Panc1 (cell line): ENCODE results near the gene SRXN1. TPM values are rescaled to one million over a fixed set of nuclear protein-coding genes. Genes with fewer than 3 reads are reported as not detected.

Experiments
- ATAC-seq: fragments of 200-7000 bp; cut with Tn5 transposase; 2 replicates; pipeline ENCODE4 v1.9.1; 2020; ENCODE audit warnings: mild to moderate bottlenecking, moderate library complexity
- BruUV-seq: library from RNA; stranded (reverse); fragments of 400-500 nt; replicated peaks from 2 replicates; lab custom pipeline; 2021; lab: Mats Ljungman, UMichigan
- CTCF ChIA-PET: fragments of 300-600 bp; sonication (Branson Sonifier 250); formaldehyde crosslinking; loops from one replicate; lab custom pipeline; 2022; ENCODE audit warnings: antibody characterized with exemption; lab: Charles Lee
- POLR2A ChIA-PET: fragments of 300-600 bp; sonication (Branson Sonifier 250); formaldehyde crosslinking; loops from one replicate; lab custom pipeline; 2022; ENCODE audit warnings: antibody characterized with exemption; lab: Charles Lee
- DNase-seq: peaks from one replicate; pipeline ENCODE4 v3.0.0-alpha.2; 2010; ENCODE audit warnings: low read depth, low spot score
- H3K27ac ChIP-seq: 2 replicates; pipeline ENCODE4 v1.5.1; 2011; ENCODE audit warnings: mild to moderate bottlenecking, low read length, inconsistent platforms
- H3K27me3 ChIP-seq: fragments of 200-500 bp; sonication (Bioruptor generic); 2 replicates; pipeline ENCODE4 v1.6.0; 2014; ENCODE audit warnings: low read length, inconsistent platforms; ENCODE audit not compliant: control insufficient read depth, insufficient read depth
- H3K36me3 ChIP-seq: fragments of 200-500 bp; sonication (Bioruptor generic); 2 replicates; pipeline ENCODE4 v1.5.1; 2014; ENCODE audit warnings: inconsistent platforms, mild to moderate bottlenecking, low read length, moderate library complexity; ENCODE audit not compliant: control insufficient read depth, insufficient read depth
- H3K4me1 ChIP-seq: 2 replicates; pipeline ENCODE4 v1.5.1; 2011; ENCODE audit warnings: inconsistent platforms, mild to moderate bottlenecking, low read length, moderate library complexity; ENCODE audit not compliant: control insufficient read depth, insufficient read depth
- H3K4me3 ChIP-seq, 2 experiments: 2 replicates each; pipeline ENCODE4 v1.5.1; 2011 to 2012; ENCODE audit warnings: low read depth in 2 of 2, low read length in 2 of 2, mild to moderate bottlenecking in 2 of 2, inconsistent platforms in 1 of 2, moderate library complexity in 1 of 2
- H3K9me3 ChIP-seq: fragments of 200-500 bp; sonication (Bioruptor generic); 2 replicates; pipeline ENCODE4 v1.5.1; 2014; ENCODE audit warnings: low read depth, mild to moderate bottlenecking, inconsistent platforms, low read length, moderate library complexity; ENCODE audit not compliant: control insufficient read depth, insufficient read depth
- POLR2AphosphoS5 ChIP-seq: IDR thresholded peaks from 2 replicates; pipeline ENCODE4 v1.6.1; 2012; ENCODE audit warnings: mild to moderate bottlenecking, low read depth, low read length, moderate library complexity
- SIN3A ChIP-seq: IDR thresholded peaks from 2 replicates; pipeline ENCODE4 v1.6.1; 2012; ENCODE audit warnings: low read depth, mild to moderate bottlenecking, low read length, moderate library complexity, borderline replicate concordance; ENCODE audit not compliant: insufficient read depth
- TCF7L2 ChIP-seq: IDR thresholded peaks from 2 replicates; pipeline ENCODE4 v1.6.1; 2011; ENCODE audit warnings: mild to moderate bottlenecking, low read depth, low read length, inconsistent platforms
- in situ Hi-C: cut with HindIII; loops from 2 replicates; pipeline ENCODE4 v1.10.0; 2016; ENCODE audit warnings: low sequenced_read_pairs, low pct_unique_long_range_greater_than_20kb
- intact Hi-C: fragments of 100-400 bp; cut with micrococcal nuclease; formaldehyde crosslinking; loops from one replicate; pipeline ENCODE4 v1.10.0; 2022; ENCODE audit not compliant: unreplicated experiment
- total RNA-seq: library from RNA; stranded (reverse); gene quantifications from one replicate; pipeline ENCODE4 v1.2.1, GENCODE V29; 2021; ENCODE audit not compliant: unreplicated experiment
- TF ChIP-seq, protein P1 (sequence below), 2 experiments: IDR thresholded peaks; 2 replicates each; pipeline ENCODE4 v1.6.1; 2011 to 2012; ENCODE audit warnings: low read depth in 2 of 2, control low read depth in 1 of 2, low read length in 1 of 2, mild to moderate bottlenecking in 1 of 2, moderate library complexity in 1 of 2; ENCODE audit not compliant: insufficient read depth in 1 of 2
- TF ChIP-seq, protein P2 (sequence below): fragments of 450-650 bp; IDR thresholded peaks from 2 replicates; pipeline ENCODE4 v1.5.1; 2017; ENCODE audit warnings: mild to moderate bottlenecking

SRXN1 gene
- total RNA-seq, 1 experiment from 2014 or later, result 34.5 TPM

DNA sequence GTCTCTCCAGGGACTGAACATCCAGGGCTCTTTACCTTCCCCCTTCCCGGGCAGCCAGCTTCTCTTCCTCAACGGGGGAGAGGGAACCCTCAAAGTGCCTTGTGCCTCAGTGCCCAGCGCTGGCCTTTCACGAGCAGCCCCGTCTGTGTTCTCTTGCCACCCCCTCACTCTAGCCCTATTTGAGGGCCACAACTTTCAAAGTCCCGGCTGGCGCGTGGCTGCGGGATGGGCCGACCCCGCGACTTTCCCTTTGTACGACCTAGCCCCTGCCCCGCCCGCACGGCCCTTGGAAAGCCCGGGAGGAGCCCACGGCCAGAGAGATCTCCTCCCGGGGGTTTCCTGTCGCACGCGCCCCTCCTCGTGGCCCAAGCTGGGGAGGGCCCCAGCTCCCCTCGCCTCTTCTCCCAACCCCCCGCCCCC lies 22.0 kb upstream of the SRXN1 start:
- peaks cover 5% of the 10 kb centered on the region for H3K4me1 ChIP-seq
- H3K9me3 ChIP-seq, result no peaks in the 10 kb centered on the region
- no peaks in the 10 kb centered on the region for H3K36me3 ChIP-seq
- no peak for DNase-seq
- no TSS peak for BruUV-seq
- intact Hi-C loops (no loop called here), in situ Hi-C loops (no loop called here)
- CTCF ChIA-PET, result no interaction called here
- H3K27ac ChIP-seq, result no peak overlapping the region
- POLR2A ChIA-PET, result no interaction called here
- TF ChIP-seq POLR2AphosphoS5 (no peak), SIN3A (no peak), TCF7L2 (no peak)
- TF ChIP-seq, protein P1, sequence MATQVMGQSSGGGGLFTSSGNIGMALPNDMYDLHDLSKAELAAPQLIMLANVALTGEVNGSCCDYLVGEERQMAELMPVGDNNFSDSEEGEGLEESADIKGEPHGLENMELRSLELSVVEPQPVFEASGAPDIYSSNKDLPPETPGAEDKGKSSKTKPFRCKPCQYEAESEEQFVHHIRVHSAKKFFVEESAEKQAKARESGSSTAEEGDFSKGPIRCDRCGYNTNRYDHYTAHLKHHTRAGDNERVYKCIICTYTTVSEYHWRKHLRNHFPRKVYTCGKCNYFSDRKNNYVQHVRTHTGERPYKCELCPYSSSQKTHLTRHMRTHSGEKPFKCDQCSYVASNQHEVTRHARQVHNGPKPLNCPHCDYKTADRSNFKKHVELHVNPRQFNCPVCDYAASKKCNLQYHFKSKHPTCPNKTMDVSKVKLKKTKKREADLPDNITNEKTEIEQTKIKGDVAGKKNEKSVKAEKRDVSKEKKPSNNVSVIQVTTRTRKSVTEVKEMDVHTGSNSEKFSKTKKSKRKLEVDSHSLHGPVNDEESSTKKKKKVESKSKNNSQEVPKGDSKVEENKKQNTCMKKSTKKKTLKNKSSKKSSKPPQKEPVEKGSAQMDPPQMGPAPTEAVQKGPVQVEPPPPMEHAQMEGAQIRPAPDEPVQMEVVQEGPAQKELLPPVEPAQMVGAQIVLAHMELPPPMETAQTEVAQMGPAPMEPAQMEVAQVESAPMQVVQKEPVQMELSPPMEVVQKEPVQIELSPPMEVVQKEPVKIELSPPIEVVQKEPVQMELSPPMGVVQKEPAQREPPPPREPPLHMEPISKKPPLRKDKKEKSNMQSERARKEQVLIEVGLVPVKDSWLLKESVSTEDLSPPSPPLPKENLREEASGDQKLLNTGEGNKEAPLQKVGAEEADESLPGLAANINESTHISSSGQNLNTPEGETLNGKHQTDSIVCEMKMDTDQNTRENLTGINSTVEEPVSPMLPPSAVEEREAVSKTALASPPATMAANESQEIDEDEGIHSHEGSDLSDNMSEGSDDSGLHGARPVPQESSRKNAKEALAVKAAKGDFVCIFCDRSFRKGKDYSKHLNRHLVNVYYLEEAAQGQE (IDR thresholded peaks at IDR 0.05; ENCODE audit: insufficient read depth in 1 of 2, low read depth in 2 of 2, low read length in 1 of 2), result no peak
- TF ChIP-seq, protein P2, sequence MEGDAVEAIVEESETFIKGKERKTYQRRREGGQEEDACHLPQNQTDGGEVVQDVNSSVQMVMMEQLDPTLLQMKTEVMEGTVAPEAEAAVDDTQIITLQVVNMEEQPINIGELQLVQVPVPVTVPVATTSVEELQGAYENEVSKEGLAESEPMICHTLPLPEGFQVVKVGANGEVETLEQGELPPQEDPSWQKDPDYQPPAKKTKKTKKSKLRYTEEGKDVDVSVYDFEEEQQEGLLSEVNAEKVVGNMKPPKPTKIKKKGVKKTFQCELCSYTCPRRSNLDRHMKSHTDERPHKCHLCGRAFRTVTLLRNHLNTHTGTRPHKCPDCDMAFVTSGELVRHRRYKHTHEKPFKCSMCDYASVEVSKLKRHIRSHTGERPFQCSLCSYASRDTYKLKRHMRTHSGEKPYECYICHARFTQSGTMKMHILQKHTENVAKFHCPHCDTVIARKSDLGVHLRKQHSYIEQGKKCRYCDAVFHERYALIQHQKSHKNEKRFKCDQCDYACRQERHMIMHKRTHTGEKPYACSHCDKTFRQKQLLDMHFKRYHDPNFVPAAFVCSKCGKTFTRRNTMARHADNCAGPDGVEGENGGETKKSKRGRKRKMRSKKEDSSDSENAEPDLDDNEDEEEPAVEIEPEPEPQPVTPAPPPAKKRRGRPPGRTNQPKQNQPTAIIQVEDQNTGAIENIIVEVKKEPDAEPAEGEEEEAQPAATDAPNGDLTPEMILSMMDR, result no peak
- no peak for ATAC-seq
- peak overlapping the region in 1 of 2 experiments; percentile 21; a peak in 1 of 4 replicates for H3K4me3 ChIP-seq
- peaks cover 27% of the 10 kb centered on the region; the same call in 1 of the 2 replicates for H3K27me3 ChIP-seq

DNA sequence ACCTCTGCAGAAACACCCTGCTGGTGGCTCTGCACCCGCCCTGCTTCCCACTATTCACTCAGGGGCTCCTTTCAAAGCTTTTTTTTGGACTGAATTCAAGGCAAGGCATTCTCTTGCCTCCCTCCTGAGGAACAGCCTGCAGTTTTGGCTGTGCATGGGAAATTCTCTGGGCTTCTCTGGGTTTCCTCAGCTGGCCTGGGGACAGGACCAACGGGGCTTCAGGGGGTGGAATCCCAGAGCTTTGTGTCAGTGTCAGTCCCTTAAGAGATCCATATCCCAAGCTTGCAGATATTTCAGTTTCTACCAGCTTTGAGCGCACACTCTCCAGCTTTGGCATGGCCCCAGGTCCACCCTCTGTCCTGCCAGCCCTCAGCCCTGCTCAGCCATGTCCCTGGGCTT lies 20.6 kb upstream of the SRXN1 start:
- intact Hi-C loops, result no loop called here
- ChIA-PET CTCF (no interaction called here), POLR2A (no interaction called here)
- in situ Hi-C loops, result no loop called here
- no peak overlapping the region for H3K27ac ChIP-seq
- DNase-seq, result no peak
- no TSS peak for BruUV-seq
- peaks cover 5% of the 10 kb centered on the region for H3K4me1 ChIP-seq
- H3K27me3 ChIP-seq, result peaks cover 24% of the 10 kb centered on the region; the same call in 1 of the 2 replicates
- no peak for ATAC-seq
- H3K9me3 ChIP-seq, result no peaks in the 10 kb centered on the region
- TF ChIP-seq TCF7L2 (no peak), SIN3A (no peak), POLR2AphosphoS5 (no peak)
- TF ChIP-seq, protein P2, result no peak
- TF ChIP-seq, protein P1 (IDR thresholded peaks at IDR 0.05; ENCODE audit: insufficient read depth in 1 of 2, low read depth in 2 of 2, low read length in 1 of 2), result no peak
- H3K4me3 ChIP-seq, result no peak overlapping the region
- no peaks in the 10 kb centered on the region for H3K36me3 ChIP-seq
